Left lung (tissue), 10 donors: ENCODE results near the gene KLHL8. TPM values are rescaled to one million over a fixed set of nuclear protein-coding genes. Genes with fewer than 3 reads are reported as not detected.

Experiments used
- ATAC-seq: fragments of 200-7000 bp; cut with Tn5 transposase; one replicate; pipeline ENCODE4 v1.9.1; 2020; ENCODE audit warnings: moderate library complexity
- DNase-seq, 4 donors: peaks; one replicate each; pipeline ENCODE4 v3.0.0-alpha.2; 2013 to 2020
- H3K27ac ChIP-seq, 2 donors: fragments of 200-600 bp; sonication (generic) in 1 of 2; one replicate each; pipeline versions ENCODE4 v1.5.0 to v1.8.0; 2020 to 2021
- H3K27me3 ChIP-seq, 2 donors: fragments of 200-600 bp; sonication (generic) in 1 of 2; one replicate each; pipeline versions ENCODE4 v1.5.0 to v1.8.0; 2020 to 2021
- H3K36me3 ChIP-seq, 2 donors: fragments of 200-600 bp; sonication (generic) in 1 of 2; one replicate each; pipeline versions ENCODE4 v1.5.0 to v1.8.0; 2020 to 2021
- H3K4me1 ChIP-seq, 2 donors: fragments of 200-600 bp; one replicate each; pipeline ENCODE4 v1.8.0; 2021
- H3K4me3 ChIP-seq, 2 donors: fragments of 200-600 bp; sonication (generic) in 1 of 2; one replicate each; pipeline versions ENCODE4 v1.5.0 to v1.8.0; 2020 to 2021; ENCODE audit warnings: mild to moderate bottlenecking in 1 of 2
- H3K9me3 ChIP-seq, 2 donors: fragments of 200-600 bp; sonication (generic) in 1 of 2; one replicate each; pipeline versions ENCODE4 v1.5.0 to v1.8.0; 2020 to 2021
- CTCF ChIP-seq, 2 donors: fragments of 200-600 bp; sonication (generic) in 1 of 2; IDR thresholded peaks; one replicate each; pipeline versions ENCODE4 v1.5.0 to v1.8.0; 2021; ENCODE audit warnings: antibody characterized with exemption in 2 of 2
- intact Hi-C, 2 donors: fragments of 100-400 bp; cut with DNase I; formaldehyde crosslinking; loops; one replicate each; pipeline versions ENCODE4 v1.11.2 to v1.14.2; 2022
- polyA plus RNA-seq, 6 donors: library from polyadenylated mRNA; unstranded; fragments of 120-200 nt; gene quantifications; one replicate each; pipeline ENCODE4 v1.2.1, GENCODE V29; 2013; ENCODE audit not compliant: insufficient read length in 6 of 6
- total RNA-seq, 2 donors: library from RNA; stranded (reverse); fragmentation: NEBNext Ultra II Directional; extraction: Animal tissue kit (Norgen Biotek cat#: 25700); gene quantifications; one replicate each; pipeline ENCODE4 v1.2.1, GENCODE V29; 2021
- donor health status: DM: no; HTN: yes; CAD: no.
- donor health status: DM: no; HTN: no; CAD: no.

Gene KLHL8
- total and polyA plus RNA-seq, 8 donors: 14.7 to 21.3 (median 18.9) TPM

GRCh38 chr4:87141428-87141827, 79.0 kb downstream of the KLHL8 start:
- TF ChIP-seq CTCF (IDR thresholded peaks at IDR 0.05): no peak
- no peaks in the 10 kb centered on the region for H3K4me1 ChIP-seq
- peaks cover 0 to 55% of the 10 kb centered on the region in 2 donors for H3K36me3 ChIP-seq
- H3K9me3 ChIP-seq: no peaks in the 10 kb centered on the region
- H3K4me3 ChIP-seq: no peak overlapping the region
- H3K27me3 ChIP-seq: no peaks in the 10 kb centered on the region
- intact Hi-C loops: no loop called here
- ATAC-seq (peak; percentile 48), DNase-seq (no peak)
- H3K27ac ChIP-seq: no peak overlapping the region

GRCh38 chr4:87134122-87134521, 86.3 kb downstream of the KLHL8 start:
- Histone ChIP-seq H3K4me3 (no peak overlapping the region), H3K36me3 (peaks cover 0 to 93% of the 10 kb centered on the region in 2 donors), H3K27ac (no peak overlapping the region), H3K27me3 (no peaks in the 10 kb centered on the region), H3K9me3 (no peaks in the 10 kb centered on the region), H3K4me1 (no peaks in the 10 kb centered on the region)
- ATAC-seq (no peak), DNase-seq (no peak)
- no peak for TF ChIP-seq CTCF (IDR thresholded peaks at IDR 0.05)
- intact Hi-C loops: no loop called here

GRCh38 chr4:87133183-87133582, 87.2 kb downstream of the KLHL8 start:
- no peak overlapping the region for H3K4me3 ChIP-seq
- no peaks in the 10 kb centered on the region for H3K27me3 ChIP-seq
- H3K9me3 ChIP-seq: no peaks in the 10 kb centered on the region
- ATAC-seq (no peak), DNase-seq (no peak)
- H3K27ac ChIP-seq: no peak overlapping the region
- intact Hi-C loops: no loop called here
- H3K36me3 ChIP-seq: peaks cover 0 to 97% of the 10 kb centered on the region in 2 donors
- H3K4me1 ChIP-seq: no peaks in the 10 kb centered on the region
- TF ChIP-seq CTCF (IDR thresholded peaks at IDR 0.05): no peak

- no peaks in the 10 kb centered on the region for H3K4me1 ChIP-seq
- no peak for TF ChIP-seq CTCF (IDR thresholded peaks at IDR 0.05)
- ATAC-seq (no peak), DNase-seq (no peak)
- intact Hi-C loops: no loop called here
- H3K4me3 ChIP-seq: no peak overlapping the region
- no peaks in the 10 kb centered on the region for H3K27me3 ChIP-seq
- H3K27ac ChIP-seq: no peak overlapping the region
- peaks cover 0 to 100% of the 10 kb centered on the region in 2 donors for H3K36me3 ChIP-seq
- no peaks in the 10 kb centered on the region for H3K9me3 ChIP-seq
Observed at GRCh38 chr4:87132035-87132434, 88.4 kb downstream of the KLHL8 start.

GRCh38 chr4:87130985-87131703, 89.3 kb downstream of the KLHL8 start:
- Histone ChIP-seq H3K27ac (peak overlapping the region; percentile 16 to 37), H3K27me3 (no peaks in the 10 kb centered on the region), H3K36me3 (peaks cover 0 to 100% of the 10 kb centered on the region in 2 donors), H3K9me3 (no peaks in the 10 kb centered on the region), H3K4me3 (no peak overlapping the region), H3K4me1 (no peaks in the 10 kb centered on the region)
- no peak for TF ChIP-seq CTCF (IDR thresholded peaks at IDR 0.05)
- intact Hi-C loops: no loop called here
- DNase-seq (peak in 1 of 4 donors; percentile 50), ATAC-seq (peak; percentile 88)
